ENCODE results near the gene FGF3. TPM values are rescaled to one million over a fixed set of nuclear protein-coding genes. Genes with fewer than 3 reads are reported as not detected.

FGF3 gene
- total and polyA plus RNA-seq, 10 of the 15 experiments (the other 5 are each of a cell fraction or from before 2014, with no cell fraction given) = not detected

- TF ChIP-seq NKRF (conservative IDR thresholded peaks at IDR 0.05) = no peak
- TF ChIP-seq ASH2L (IDR thresholded peaks at IDR 0.05; ENCODE audit: borderline replicate concordance, low read depth) = no peak
- no peak for TF ChIP-seq SIN3A (IDR thresholded peaks at IDR 0.05; ENCODE audit: low read depth, low read length)
- TF ChIP-seq ZSCAN29 (IDR thresholded peaks at IDR 0.05) = no peak
- no peak for TF ChIP-seq CHD1 (IDR thresholded peaks at IDR 0.05; ENCODE audit: low read depth, low read length)
- no peak for TF ChIP-seq ZBTB40 (IDR thresholded peaks at IDR 0.05; ENCODE audit: borderline replicate concordance)
- TF ChIP-seq TARDBP (IDR thresholded peaks at IDR 0.05; ENCODE audit: borderline replicate concordance) = no peak
- no peak for TF ChIP-seq IKZF1 (conservative IDR thresholded peaks at IDR 0.05)
- no peak for TF ChIP-seq CEBPZ (IDR thresholded peaks at IDR 0.05; ENCODE audit: low read depth, low read length)
- TF ChIP-seq ZNF622 (IDR thresholded peaks at IDR 0.05) = no peak
- no peak for TF ChIP-seq RCOR1 (conservative IDR thresholded peaks at IDR 0.05; ENCODE audit: low read depth, low read length)
- TF ChIP-seq RB1 (IDR thresholded peaks at IDR 0.05; ENCODE audit: borderline replicate concordance) = no peak
- TF ChIP-seq SP1 (IDR thresholded peaks at IDR 0.05; ENCODE audit: low read depth, low read length) = no peak
Measured at GRCh38 chr11:69836401-69836800, 17.2 kb upstream of the FGF3 start (continued).
